Motor neuron (in vitro differentiated cells): Measurements from ENCODE around the gene DDC. TPM values are rescaled to one million over a fixed set of nuclear protein-coding genes. Genes with fewer than 3 reads are reported as not detected.

ENCODE experiments used
- ATAC-seq, 8 experiments: fragments of 200-7000 bp; cut with Tn5 transposase; replicated peaks in 6 of 8; 2 replicates each; pipeline ENCODE4 v1.8.0; 2021; ENCODE audit warnings: mild to moderate bottlenecking in 8 of 8, moderate library complexity in 8 of 8
- H3K27ac ChIP-seq, 2 donors: fragments of 250-450 bp; sonication (Bioruptor Pico); 2 replicates each; pipeline ENCODE4 v1.9.0; 2021; ENCODE audit warnings: antibody characterized with exemption in 2 of 2, mild to moderate bottlenecking in 2 of 2, moderate library complexity in 1 of 2
- H3K4me1 ChIP-seq, 2 donors: fragments of 250-450 bp; sonication (Bioruptor Pico); replicated peaks in 1 of 2; 2 replicates each; pipeline ENCODE4 v1.6.1; 2021; ENCODE audit warnings: antibody characterized with exemption in 2 of 2, mild to moderate bottlenecking in 2 of 2, moderate library complexity in 1 of 2
- H3K4me3 ChIP-seq, 5 donors: fragments of 250-450 bp; sonication (Bioruptor Pico); 2 replicates each; pipeline ENCODE4 v1.9.0; 2021; ENCODE audit warnings: antibody characterized with exemption in 5 of 5, mild to moderate bottlenecking in 5 of 5, moderate library complexity in 4 of 5
- whole genome bisulfite sequencing, 10 experiments: fragments of 450-650 bp; shearing (Covaris generic); methylation state at CpG; one replicate each; pipeline ENCODE4 v1.0.0; 2022; 5-methylcytosine and 5-hydroxymethylcytosine counted together
- in situ Hi-C, 9 experiments: fragments of 400-800 bp; cut with MboI; loops; one replicate each; pipeline ENCODE4 v1.15.0; 2021; ENCODE audit warnings: low sequenced_read_pairs in 9 of 9, low pct_unique_long_range_greater_than_20kb in 2 of 9; ENCODE audit not compliant: unreplicated experiment in 9 of 9
- total RNA-seq, 8 experiments: library from RNA; unstranded; fragments of 300-600 nt; gene quantifications; 2 replicates each; pipeline versions ENCODE4 v1.2.3 to v1.2.4, GENCODE V29; 2022

The DDC gene
- total RNA-seq, 8 experiments from 2014 or later: 3.2 to 8.2 (median 4.0) TPM; not detected in 3

DNA sequence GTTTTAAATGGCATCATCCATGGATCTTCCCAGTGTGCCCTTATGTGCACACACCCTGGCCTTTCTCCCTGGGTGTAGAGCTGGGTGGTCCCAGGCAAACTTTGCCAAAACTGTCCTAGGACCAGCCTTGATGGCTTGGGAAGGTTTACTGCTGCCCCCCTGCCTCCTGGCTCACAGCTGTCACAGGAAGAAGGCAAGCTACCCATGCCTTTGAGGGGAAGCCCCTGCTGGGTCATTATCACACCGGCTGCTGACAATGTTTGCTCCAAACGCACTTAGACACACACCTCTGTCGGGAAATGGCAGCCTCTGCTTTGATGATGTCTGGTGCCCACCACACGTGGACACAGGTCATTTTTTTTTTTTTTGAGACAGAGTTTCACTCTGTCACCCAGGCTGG lies 89.9 kb downstream of the DDC start:
- WGBS, 10 experiments: 0 to 52% (median 25%) methylated on average over 1 to 4 of the region's 4 CpGs; no CpG with 5 or more reads in 7 of the 10 experiments
- in situ Hi-C loops: no loop called here
- no peak overlapping the region for H3K27ac ChIP-seq
- no peak overlapping the region for H3K4me3 ChIP-seq
- no peak for ATAC-seq
- no peaks in the 10 kb centered on the region for H3K4me1 ChIP-seq

DNA sequence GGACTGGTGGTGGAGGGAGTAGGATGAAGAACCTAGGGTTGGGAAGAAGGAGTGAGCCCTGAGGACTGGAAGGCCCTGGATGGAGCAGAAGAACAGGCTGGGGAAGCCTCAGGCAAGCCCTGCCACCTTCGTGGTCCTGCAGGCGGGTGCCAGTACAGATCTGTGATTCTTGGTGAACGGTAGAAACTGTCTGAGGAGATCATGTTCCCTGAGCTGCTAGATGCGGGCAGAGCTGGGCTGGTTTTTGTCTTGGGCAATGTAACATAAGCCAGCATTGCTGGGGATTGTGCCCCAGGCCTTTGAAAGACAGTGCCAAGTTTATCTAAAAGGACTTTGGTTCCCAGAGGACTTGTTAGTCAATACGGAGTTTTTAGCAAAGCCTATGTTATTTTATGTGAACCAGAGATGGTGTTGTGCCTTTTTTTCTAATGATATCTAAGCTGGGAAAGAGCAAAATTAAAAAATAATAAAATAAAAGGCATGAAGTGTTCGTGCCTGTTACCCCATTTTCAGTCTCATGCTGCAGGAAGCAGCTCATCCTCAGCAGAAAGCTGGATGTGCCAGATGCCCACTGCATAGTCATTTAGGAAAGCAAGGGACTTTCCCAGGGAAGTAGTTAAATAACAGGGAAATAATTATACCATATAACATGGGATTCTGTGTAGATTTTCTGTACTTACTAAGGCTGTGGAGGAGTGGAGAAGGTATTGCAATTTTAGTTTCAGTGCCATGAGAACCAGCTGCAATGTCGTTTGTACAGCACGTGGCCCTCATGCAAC lies 90.6 kb downstream of the DDC start:
- Histone ChIP-seq H3K27ac (no peak overlapping the region), H3K4me1 (no peaks in the 10 kb centered on the region), H3K4me3 (no peak overlapping the region)
- ATAC-seq: no peak
- in situ Hi-C loops: loop anchor here in 7 of 9 experiments (25.0 kb wide), 5 partner anchors 138 to 888 kb away; no protein-coding TSS in a partner anchor
- 0 to 90% (median 55%) methylated on average over 1 to 4 of the region's 8 CpGs; no CpG with 5 or more reads in 2 of the 10 experiments for WGBS, 10 experiments

DNA sequence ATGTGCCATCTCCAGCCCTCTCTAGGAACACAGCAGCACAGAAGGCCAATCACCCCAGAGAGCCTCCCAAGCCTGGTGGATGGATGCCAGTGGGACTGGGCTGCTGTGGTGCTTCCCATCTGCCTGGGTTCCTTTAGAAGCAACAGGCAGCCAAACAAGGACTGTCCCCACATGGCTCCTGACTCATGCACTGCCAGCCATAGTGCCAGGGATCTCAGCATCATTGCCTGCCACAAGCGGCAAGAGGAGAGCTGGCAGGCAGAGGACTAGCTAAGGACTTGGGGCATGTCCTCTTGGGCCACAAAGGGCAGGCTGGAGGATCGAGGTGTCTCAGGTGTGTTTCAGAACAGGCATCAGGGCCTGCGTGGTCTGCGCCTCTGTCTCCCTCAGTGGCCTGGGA lies 91.7 kb downstream of the DDC start:
- Histone ChIP-seq H3K4me1 (no peaks in the 10 kb centered on the region), H3K4me3 (no peak overlapping the region), H3K27ac (no peak overlapping the region)
- in situ Hi-C loops: loop anchor here in 7 of 9 experiments (25.0 kb wide), 5 partner anchors 139 to 889 kb away; no protein-coding TSS in a partner anchor
- WGBS, 10 experiments: 90 to 100% methylated on average over 2 of the region's 4 CpGs; no CpG with 5 or more reads in 8 of the 10 experiments
- ATAC-seq: no peak

DNA sequence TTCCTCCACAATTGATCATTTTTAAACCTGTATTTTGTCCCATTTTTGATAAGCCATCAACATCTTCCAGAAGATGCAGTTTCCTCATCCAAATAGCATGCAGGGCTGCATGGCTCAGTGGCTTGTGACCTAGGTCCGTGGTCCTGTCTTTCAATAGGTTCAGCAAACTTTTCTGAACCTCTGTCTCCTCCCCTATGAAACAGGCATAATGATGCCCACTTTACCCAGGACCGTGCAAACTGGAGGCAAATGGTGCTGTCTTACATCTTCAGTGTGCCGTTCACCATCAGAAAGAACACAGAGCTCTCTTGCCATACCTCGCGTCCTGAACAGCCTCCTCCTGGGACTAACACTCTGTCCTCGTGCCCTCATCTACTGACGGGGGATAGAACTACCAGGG lies 92.8 kb downstream of the DDC start:
- in situ Hi-C loops: loop anchor here in 7 of 9 experiments (25.0 kb wide), 5 partner anchors 140 to 890 kb away; no protein-coding TSS in a partner anchor
- WGBS, 10 experiments: 20 to 100% (median 86%) methylated on average over 1 to 7 of the region's 7 CpGs; no CpG with 5 or more reads in 3 of the 10 experiments
- Histone ChIP-seq H3K27ac (no peak overlapping the region), H3K4me3 (no peak overlapping the region), H3K4me1 (no peaks in the 10 kb centered on the region)
- ATAC-seq: no peak

DNA sequence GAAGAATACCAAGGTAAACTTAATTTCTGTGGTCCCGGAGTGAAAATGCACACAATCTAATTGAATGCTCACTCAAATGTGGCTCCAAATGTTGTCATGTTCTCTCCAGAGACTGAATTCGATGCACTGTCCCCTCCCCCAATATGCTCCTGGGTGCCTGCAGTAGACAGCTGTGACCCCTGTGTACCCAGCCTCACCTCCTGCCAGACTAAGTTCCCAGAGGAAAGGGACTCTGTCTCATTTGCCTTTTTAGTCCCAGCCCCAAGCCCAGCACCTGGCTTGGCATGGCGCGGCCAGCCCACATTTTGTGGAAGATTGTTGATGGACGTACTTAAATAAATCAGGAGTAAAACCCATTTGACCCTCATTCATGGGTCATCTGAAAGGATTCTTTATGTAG lies 93.2 kb downstream of the DDC start:
- in situ Hi-C loops: loop anchor here in 7 of 9 experiments (25.0 kb wide), 5 partner anchors 140 to 890 kb away; no protein-coding TSS in a partner anchor

DNA sequence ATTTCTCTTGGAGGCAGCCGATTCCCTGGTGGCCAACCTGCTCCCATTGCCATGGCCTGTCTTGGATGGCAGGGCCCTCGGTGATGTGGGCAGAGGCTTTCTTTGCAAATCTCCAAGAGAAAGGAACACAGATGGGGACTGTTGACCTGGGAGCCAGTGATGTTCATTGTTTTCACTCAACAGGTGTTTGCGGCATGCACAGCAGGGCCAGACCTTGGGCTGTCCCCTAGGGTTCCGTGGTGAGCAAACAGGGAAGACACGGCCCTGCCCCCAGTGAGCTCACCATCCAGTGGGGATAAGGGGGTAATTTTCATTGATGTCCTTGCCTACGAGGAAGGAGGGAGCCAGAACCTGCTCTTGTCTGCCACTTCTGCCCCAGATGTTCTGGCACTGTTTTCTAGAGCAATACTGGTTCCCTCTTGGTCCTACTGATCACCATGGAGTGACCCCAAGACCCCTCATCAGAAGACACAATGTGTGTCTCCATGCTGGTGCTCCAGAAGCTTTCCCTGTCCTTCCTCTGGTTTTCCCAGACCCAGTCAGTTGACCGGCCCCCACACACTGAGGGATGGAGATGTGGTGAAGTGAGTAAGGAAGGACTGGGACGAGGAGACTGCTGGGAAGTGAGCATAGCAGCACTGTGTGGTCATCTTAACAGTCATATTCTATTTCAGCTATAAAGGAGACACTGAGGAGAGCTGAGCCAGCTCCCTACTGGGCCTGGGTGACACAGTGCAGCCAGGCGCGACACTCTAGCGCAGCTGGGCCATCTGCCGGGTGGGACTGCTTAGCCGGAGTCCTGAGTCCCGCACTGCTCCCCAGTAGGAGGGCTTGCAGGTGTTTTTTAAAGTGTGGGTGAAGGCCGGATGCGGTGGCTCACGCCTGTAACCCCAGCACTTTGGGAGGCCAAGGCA lies 94.7 kb downstream of the DDC start:
- WGBS, 10 experiments: 60 to 100% (median 83%) methylated on average over 1 to 8 of the region's 17 CpGs; no CpG with 5 or more reads in 3 of the 10 experiments
- Histone ChIP-seq H3K27ac (no peak overlapping the region), H3K4me3 (no peak overlapping the region), H3K4me1 (no peaks in the 10 kb centered on the region)
- in situ Hi-C loops: loop anchor here in 7 of 9 experiments (25.0 kb wide), 5 partner anchors 142 to 892 kb away; no protein-coding TSS in a partner anchor
- ATAC-seq: no peak

More for the DNA sequence above, 93.2 kb downstream of the DDC start:
- ATAC-seq: no peak
- H3K4me1 ChIP-seq: no peaks in the 10 kb centered on the region
- no peak overlapping the region for H3K4me3 ChIP-seq
- no peak overlapping the region for H3K27ac ChIP-seq
- 78 to 100% (median 87%) methylated on average over 2 to 4 of the region's 5 CpGs; no CpG with 5 or more reads in 1 of the 10 experiments for WGBS, 10 experiments

DNA sequence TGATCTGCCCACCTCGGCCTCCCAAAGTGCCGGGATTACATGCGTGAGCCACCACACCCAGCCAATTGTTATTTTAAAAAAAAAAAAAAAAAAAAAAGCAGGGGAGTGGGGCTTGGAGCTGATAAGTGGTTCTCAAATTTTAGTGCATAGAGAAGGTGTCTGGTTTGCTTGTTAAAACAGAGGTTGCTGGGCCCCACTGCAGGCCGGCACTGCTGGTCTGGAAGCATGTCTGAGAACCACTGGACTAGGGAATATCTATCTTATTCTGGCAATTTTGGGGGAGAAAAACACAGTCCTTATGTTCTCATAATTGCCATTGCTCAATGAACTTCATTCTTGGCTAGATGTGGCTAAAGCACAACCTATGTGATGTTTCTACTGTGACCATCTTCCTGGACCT lies 96.0 kb downstream of the DDC start:
- in situ Hi-C loops: loop anchor here in 7 of 9 experiments (25.0 kb wide), 5 partner anchors 143 to 893 kb away; no protein-coding TSS in a partner anchor

DNA sequence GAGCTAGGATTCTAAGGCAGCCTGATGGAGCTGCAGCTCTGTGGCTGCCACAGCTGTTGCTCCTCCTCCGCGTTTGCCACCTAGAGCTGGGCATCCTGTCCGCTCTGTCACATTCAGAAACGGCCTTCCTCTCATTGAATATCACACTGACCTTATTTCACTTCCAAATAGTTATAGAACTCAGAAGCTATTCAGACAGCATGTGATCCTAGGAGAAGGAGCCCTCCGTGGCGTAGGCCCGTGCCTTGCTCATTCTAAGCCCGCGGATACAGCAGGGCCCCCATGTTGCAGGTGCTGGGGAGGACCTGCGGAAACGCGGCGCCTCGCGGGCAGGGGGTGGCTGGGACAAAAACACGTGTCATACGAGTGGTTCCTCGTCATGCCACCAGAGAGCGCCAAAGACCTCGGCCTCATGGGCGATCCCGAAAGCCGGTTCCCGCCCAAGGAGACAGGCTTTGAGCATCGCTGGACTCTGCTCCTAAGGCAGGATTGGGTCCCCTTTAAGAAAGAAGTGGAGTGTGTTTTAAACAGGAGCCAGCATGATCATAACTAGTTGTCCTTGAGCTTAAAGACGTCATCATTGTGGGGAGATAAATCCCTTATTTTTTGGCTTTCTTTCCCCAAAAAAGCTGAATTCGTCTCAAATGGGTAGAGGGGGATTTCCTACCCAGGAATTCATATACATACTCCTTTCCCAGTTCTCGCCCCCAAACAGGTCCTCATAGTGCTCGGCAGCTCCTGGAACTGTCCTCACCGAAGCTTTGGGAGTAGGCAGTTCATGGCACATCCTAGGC lies 97.2 kb downstream of the DDC start:
- ATAC-seq: peak; percentile 90 to 98 (median 92)
- Histone ChIP-seq H3K4me1 (no peaks in the 10 kb centered on the region), H3K4me3 (no peak overlapping the region), H3K27ac (no peak overlapping the region)
- in situ Hi-C loops: loop anchor here in 7 of 9 experiments (25.0 kb wide), 5 partner anchors 144 to 894 kb away; no protein-coding TSS in a partner anchor
- WGBS, 10 experiments: 0 to 40% (median 27%) methylated on average over 1 to 17 of the region's 30 CpGs; no CpG with 5 or more reads in 2 of the 10 experiments

More for the DNA sequence above, 96.0 kb downstream of the DDC start:
- ATAC-seq: no peak
- WGBS, 10 experiments: 68 to 100% (median 98%) methylated on average over 1 to 4 of the region's 4 CpGs; no CpG with 5 or more reads in 4 of the 10 experiments
- Histone ChIP-seq H3K4me1 (no peaks in the 10 kb centered on the region), H3K4me3 (no peak overlapping the region), H3K27ac (no peak overlapping the region)

DNA sequence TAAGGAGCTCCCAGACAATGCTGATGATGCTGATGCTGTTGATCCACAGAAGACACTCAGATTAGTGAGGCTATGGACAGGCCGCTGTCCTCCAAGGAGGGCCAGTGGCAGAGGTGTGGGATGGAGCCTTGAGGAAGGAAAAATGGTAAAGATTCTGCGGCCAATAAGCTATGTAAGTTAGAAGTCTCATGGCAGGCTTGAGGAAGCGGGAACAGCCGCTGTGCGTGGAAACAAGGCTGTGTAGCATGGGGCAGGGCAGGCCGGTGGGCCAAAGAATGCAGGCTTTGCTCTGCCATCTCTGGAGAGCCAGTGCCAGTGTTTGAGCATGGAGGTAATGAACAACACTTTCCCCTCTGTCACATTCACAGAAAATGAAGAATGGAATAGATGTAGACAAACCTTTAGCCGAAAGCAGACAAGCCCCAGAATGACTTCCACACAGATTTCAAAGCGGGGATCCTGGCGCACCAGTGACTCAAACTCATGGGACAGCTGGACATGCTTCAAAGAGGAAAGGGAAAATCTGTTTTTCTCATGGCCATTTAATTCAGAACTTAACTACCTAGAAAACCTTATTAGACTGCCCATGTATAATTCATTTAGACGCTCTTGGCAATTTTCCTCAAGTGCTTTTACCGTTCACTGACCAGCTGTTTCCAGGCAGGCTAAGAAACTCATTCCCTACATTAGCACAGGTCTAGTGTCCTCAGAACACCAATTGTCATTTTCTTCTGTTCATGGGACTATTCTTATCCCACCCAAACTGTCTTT lies 98.2 kb downstream of the DDC start:
- Histone ChIP-seq H3K4me1 (no peaks in the 10 kb centered on the region), H3K27ac (no peak overlapping the region), H3K4me3 (no peak overlapping the region)
- WGBS, 10 experiments: 74 to 100% (median 96%) methylated on average over 1 to 9 of the region's 11 CpGs; no CpG with 5 or more reads in 2 of the 10 experiments
- no peak for ATAC-seq
- in situ Hi-C loops: loop anchor here in 7 of 9 experiments (25.0 kb wide), 5 partner anchors 145 to 895 kb away; no protein-coding TSS in a partner anchor

DNA sequence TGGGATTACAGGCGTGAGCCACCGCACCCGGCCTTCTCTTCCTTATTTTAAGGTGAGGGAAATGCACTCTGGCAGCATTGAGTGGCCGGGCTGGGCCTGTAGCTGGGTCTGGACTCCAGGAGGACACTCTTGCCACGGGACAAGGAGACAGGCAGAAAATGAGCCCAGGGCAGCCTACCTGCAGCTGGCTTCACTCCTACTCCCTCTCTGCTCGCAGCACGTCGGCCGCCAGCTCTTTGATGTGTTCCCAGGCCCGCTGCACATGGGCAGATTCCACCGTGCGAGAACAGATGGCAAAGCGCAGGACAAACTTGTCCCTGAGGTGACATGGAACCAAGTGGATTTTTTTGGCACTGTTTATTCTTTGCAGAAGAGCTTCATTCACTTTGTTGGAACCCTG lies 102.2 kb downstream of the DDC start:
- H3K4me1 ChIP-seq: no peaks in the 10 kb centered on the region
- H3K27ac ChIP-seq: no peak overlapping the region
- H3K4me3 ChIP-seq: no peak overlapping the region
- WGBS, 10 experiments: 63 to 100% (median 93%) methylated on average over 1 to 9 of the region's 13 CpGs; no CpG with 5 or more reads in 1 of the 10 experiments
- no peak for ATAC-seq
- in situ Hi-C loops: loop anchor here in 7 of 9 experiments (25.0 kb wide), 5 partner anchors 149 to 899 kb away; no protein-coding TSS in a partner anchor

DNA sequence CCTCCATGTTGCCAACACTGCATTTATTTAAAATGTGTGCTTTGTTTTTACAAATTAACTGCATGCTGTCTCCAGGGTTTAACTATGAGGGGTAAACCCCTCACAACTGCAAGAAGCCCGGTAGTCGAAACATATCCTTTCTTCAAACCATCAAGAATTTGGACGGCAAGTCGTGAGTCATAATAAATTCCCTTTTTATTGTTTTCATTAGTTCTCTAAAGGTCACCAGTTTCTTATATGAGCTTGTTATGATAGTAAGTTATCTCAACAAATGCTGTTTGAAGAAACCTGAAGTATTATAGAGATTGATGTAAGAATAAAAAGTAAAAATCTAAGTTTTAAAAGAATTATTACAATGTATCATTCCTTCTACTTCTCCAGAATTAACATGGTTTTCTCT lies 102.8 kb downstream of the DDC start:
- WGBS, 10 experiments: 58 to 100% (median 90%) methylated on average over 2 to 4 of the region's 4 CpGs
- no peak overlapping the region for H3K27ac ChIP-seq
- in situ Hi-C loops: loop anchor here in 7 of 9 experiments (25.0 kb wide), 5 partner anchors 150 to 900 kb away; no protein-coding TSS in a partner anchor
- ATAC-seq: no peak
- H3K4me1 ChIP-seq: no peaks in the 10 kb centered on the region
- no peak overlapping the region for H3K4me3 ChIP-seq
